K562 (cell line): ENCODE results near the gene BNC2. TPM values are rescaled to one million over a fixed set of nuclear protein-coding genes. Genes with fewer than 3 reads are reported as not detected.

Experiments used
- ATAC-seq: fragments of 200-7000 bp; cut with Tn5 transposase; 3 replicates; pipeline ENCODE4 v1.9.1; 2020; ENCODE audit warnings: moderate library complexity
- BruUV-seq: library from RNA; stranded (reverse); fragments of 400-500 nt; replicated peaks from 2 replicates; lab custom pipeline; 2021; lab: Mats Ljungman, UMichigan
- CTCF ChIA-PET: fragments of 300-600 bp; formaldehyde crosslinking; extraction: SDS; loops from one replicate; lab custom pipeline; 2021; ENCODE audit warnings: low intra/inter-chr PET ratio; lab: Yijun Ruan, JAX
- POLR2A ChIA-PET: fragments of 300-600, 350-650 bp; sonication (Branson Sonifier 250); formaldehyde crosslinking; extraction: SDS; loops from one replicate; lab custom pipeline; 2021; ENCODE audit warnings: antibody characterized with exemption, inconsistent platforms; lab: Yijun Ruan, JAX
- DNase-seq, 4 experiments: peaks; one replicate each; pipeline versions ENCODE4 v3.0.0 to v3.0.0-alpha.2; 2011 to 2018; ENCODE audit warnings: low spot score in 3 of 4, mixed read lengths in 3 of 4; ENCODE audit errors: extremely low read depth in 1 of 4
- FAIRE-seq: peaks from 2 replicates; lab custom pipeline; 2011; peaks lifted over from hg19 to GRCh38; lab: Jason Lieb, UNC
- H2AFZ ChIP-seq: 2 replicates; pipeline ENCODE4 v1.6.0; 2011; ENCODE audit warnings: low read depth, low read length, control low read depth, inconsistent platforms
- H3K27ac ChIP-seq: fragments of 200-600 bp; 3 replicates; pipeline ENCODE4 v1.8.0; 2011; ENCODE audit warnings: low read depth, mild to moderate bottlenecking, control low read depth, inconsistent platforms, low read length, moderate library complexity, mixed read lengths; ENCODE audit errors: extremely low read depth
- H3K27me3 ChIP-seq, 2 experiments: fragments of 300-600 bp in 1 of 2; 2 replicates in 1 of 2; 3 replicates in 1 of 2; pipeline versions ENCODE4 v1.6.0 to v1.8.0; 2011; ENCODE audit warnings: inconsistent platforms in 2 of 2, low read length in 2 of 2, mild to moderate bottlenecking in 1 of 2, mixed read lengths in 1 of 2, moderate library complexity in 1 of 2; ENCODE audit not compliant: control insufficient read depth in 2 of 2, insufficient read depth in 2 of 2
- H3K36me3 ChIP-seq: fragments of 300-600 bp; 3 replicates; pipeline ENCODE4 v1.8.0; 2011; ENCODE audit warnings: mild to moderate bottlenecking, low read length, inconsistent platforms; ENCODE audit not compliant: control insufficient read depth, insufficient read depth
- H3K4me1 ChIP-seq, 2 experiments: fragments of 200-600 bp in 1 of 2; replicated peaks in 1 of 2; 2 replicates in 1 of 2; 3 replicates in 1 of 2; pipeline versions ENCODE4 v1.5.1 to v1.8.0; 2011; ENCODE audit warnings: inconsistent platforms in 2 of 2, low read length in 2 of 2, mild to moderate bottlenecking in 1 of 2, mixed read lengths in 1 of 2, moderate library complexity in 1 of 2; ENCODE audit not compliant: control insufficient read depth in 2 of 2, insufficient read depth in 2 of 2
- H3K4me2 ChIP-seq: 2 replicates; pipeline ENCODE4 v1.6.1; 2011; ENCODE audit warnings: low read length, control low read depth, inconsistent platforms, mixed read lengths; ENCODE audit not compliant: insufficient read depth
- H3K4me3 ChIP-seq: fragments of 200-600 bp; sonication (generic), shearing (Covaris generic); 2 replicates; pipeline ENCODE4 v1.5.1; 2016; ENCODE audit warnings: control low read depth, inconsistent platforms
- H3K79me2 ChIP-seq: fragments of 200-600 bp; 3 replicates; pipeline ENCODE4 v1.8.0; 2011; ENCODE audit warnings: low read length, inconsistent platforms; ENCODE audit not compliant: control insufficient read depth, insufficient read depth
- H3K9ac ChIP-seq, 2 experiments: 2 replicates each; pipeline versions ENCODE4 v1.6.0 to v1.6.1; 2011; ENCODE audit warnings: low read depth in 2 of 2, low read length in 2 of 2, control low read depth in 1 of 2, inconsistent platforms in 1 of 2, mild to moderate bottlenecking in 1 of 2, mixed read lengths in 1 of 2; ENCODE audit not compliant: insufficient read depth in 1 of 2
- H3K9me1 ChIP-seq: one replicate; pipeline ENCODE4 v1.6.0; 2011; ENCODE audit warnings: inconsistent platforms, mild to moderate bottlenecking, low read length, moderate library complexity; ENCODE audit not compliant: control insufficient read depth, insufficient read depth
- H3K9me3 ChIP-seq: replicated peaks from 2 replicates; pipeline ENCODE4 v1.5.1; 2011; ENCODE audit warnings: low read depth, low read length, inconsistent platforms; ENCODE audit not compliant: control insufficient read depth, insufficient read depth
- H4K20me1 ChIP-seq: replicated peaks from 2 replicates; pipeline ENCODE4 v1.6.1; 2011; ENCODE audit warnings: low read length, inconsistent platforms, mixed read lengths; ENCODE audit not compliant: control insufficient read depth, insufficient read depth
- CCAR2 ChIP-seq: fragments of 200-400 bp; formaldehyde crosslinking; IDR thresholded peaks from 2 replicates; pipeline ENCODE4 v1.6.1; 2017; ENCODE audit warnings: mild to moderate bottlenecking, low read depth, low read length
- MED1 ChIP-seq: sonication (generic); formaldehyde crosslinking; IDR thresholded peaks from 2 replicates; pipeline ENCODE4 v1.8.1; 2023; ENCODE audit warnings: missing genetic modification reagents, borderline replicate concordance
- NFIX ChIP-seq: fragments of 250-450 bp; sonication (Bioruptor Pico); IDR thresholded peaks from 2 replicates; pipeline ENCODE4 v1.4.0; 2020; ENCODE audit warnings: low read depth, mild to moderate bottlenecking, moderate library complexity
- NR2F6 ChIP-seq: fragments of 450-650 bp; formaldehyde crosslinking; IDR thresholded peaks from 2 replicates; pipeline ENCODE4 v1.4.0; 2020; ENCODE audit warnings: mild to moderate bottlenecking
- TAF15 ChIP-seq: fragments of 200-400 bp; formaldehyde crosslinking; IDR thresholded peaks from 2 replicates; pipeline ENCODE4 v1.6.1; 2017; ENCODE audit warnings: mild to moderate bottlenecking, low read depth, low read length, moderate library complexity
- TAL1 ChIP-seq: fragments of 450-650 bp; IDR thresholded peaks from 2 replicates; pipeline ENCODE4 v1.6.1; 2016; ENCODE audit warnings: mild to moderate bottlenecking
- U2AF1 ChIP-seq: fragments of 200-400 bp; formaldehyde crosslinking; optimal IDR thresholded peaks from 2 replicates; pipeline ENCODE3; 2017; ENCODE audit warnings: mild to moderate bottlenecking, low read depth, low read length, moderate library complexity
- ZNF140 ChIP-seq: fragments of 250-450 bp; sonication (Bioruptor Pico); IDR thresholded peaks from 2 replicates; pipeline ENCODE4 v1.8.0; 2021; ENCODE audit warnings: moderate library complexity, mild to moderate bottlenecking, inconsistent platforms
- ZNF143 ChIP-seq: sonication (generic); formaldehyde crosslinking; IDR thresholded peaks from 2 replicates; pipeline ENCODE4 v1.9.0; 2022; ENCODE audit warnings: mild to moderate bottlenecking, missing genetic modification reagents
- ZNF445 ChIP-seq: fragments of 250-450 bp; sonication (Bioruptor Pico); IDR thresholded peaks from 2 replicates; pipeline ENCODE4 v1.4.0; 2020; ENCODE audit warnings: low read depth, mild to moderate bottlenecking, moderate library complexity
- ZNF695 ChIP-seq: fragments of 450-650 bp; formaldehyde crosslinking; IDR thresholded peaks from 2 replicates; pipeline ENCODE4 v1.4.0; 2020; ENCODE audit warnings: mild to moderate bottlenecking, moderate library complexity
- WGBS: fragments of 100-300 bp; shearing (Covaris generic); methylation state at CpG from one replicate; pipeline ENCODE4 v1.1.6; 2016; ENCODE audit warnings: low coverage, mixed read lengths; ENCODE audit not compliant: insufficient coverage; ENCODE audit errors: missing lambda C conversion rate; 5-methylcytosine and 5-hydroxymethylcytosine counted together
- in situ Hi-C: fragments of 300-500 bp; cut with MboI; formaldehyde crosslinking; loops from 4 replicates; pipeline ENCODE4 v1.15.0; 2018; ENCODE audit warnings: inconsistent platforms, mixed read lengths
- intact Hi-C: fragments of 100-400 bp; cut with micrococcal nuclease; formaldehyde crosslinking; loops from 2 replicates; pipeline ENCODE4 v1.14.2; 2022
- polyA plus RNA-seq, 8 experiments: library from polyadenylated mRNA; depleted of rRNA in 4 of 8; stranded (reverse) in 5 of 8; unstranded in 3 of 8; fragments of >200 nt; fragmentation: Nextera tagmentation in 2 of 8; fragmentation: Illumina TruSeq in 1 of 8; extraction: Ambion mirVana in 2 of 8; extraction: Trizol in 1 of 8; gene quantifications; 2 replicates each; pipeline versions ENCODE4 v1.2.1 to v1.2.3, GENCODE V29; 2011 to 2014; ENCODE audit warnings: inconsistent platforms in 1 of 8, missing spikeins in 1 of 8
- total RNA-seq, 7 experiments: library from RNA; depleted of rRNA in 6 of 7; stranded (reverse); fragments of >200 nt in 6 of 7; fragmentation: Illumina TruSeq in 2 of 7; extraction: Trizol in 2 of 7; gene quantifications; 2 replicates each; pipeline versions ENCODE4 v1.2.1 to v1.2.3, GENCODE V29; 2011 to 2021; ENCODE audit warnings: low replicate concordance in 1 of 7
- TF ChIP-seq, protein P1 (sequence below): fragments of 250-450 bp; sonication (Bioruptor Pico); IDR thresholded peaks from 2 replicates; pipeline ENCODE4 v1.5.0; 2021; ENCODE audit warnings: mild to moderate bottlenecking, borderline replicate concordance
- TF ChIP-seq, protein P2 (sequence below), 2 experiments: fragments of 450-650 bp in 1 of 2; IDR thresholded peaks; 2 replicates each; pipeline ENCODE4 v1.6.1; 2011 to 2017; ENCODE audit warnings: low read depth in 2 of 2, antibody characterized with exemption in 1 of 2, borderline replicate concordance in 1 of 2, low read length in 1 of 2, mild to moderate bottlenecking in 1 of 2, mixed read lengths in 1 of 2; ENCODE audit not compliant: control insufficient read depth in 1 of 2
- TF ChIP-seq, protein P3 (sequence below), 2 experiments: fragments of 200-800 bp in 1 of 2; sonication (Bioruptor generic) in 1 of 2; sonication (generic) in 1 of 2; formaldehyde crosslinking in 1 of 2; IDR thresholded peaks in 1 of 2; conservative IDR thresholded peaks in 1 of 2; 2 replicates each; pipeline versions ENCODE4 v1.5.0 to v1.6.1; 2016 to 2020; ENCODE audit warnings: missing compliant biosample characterization in 1 of 2, missing genetic modification characterization in 1 of 2, missing genetic modification reagents in 1 of 2

Gene BNC2
- total and polyA plus RNA-seq, 9 of the 15 experiments (the other 6 are each of a cell fraction or from before 2014, with no cell fraction given) = not detected

DNA sequence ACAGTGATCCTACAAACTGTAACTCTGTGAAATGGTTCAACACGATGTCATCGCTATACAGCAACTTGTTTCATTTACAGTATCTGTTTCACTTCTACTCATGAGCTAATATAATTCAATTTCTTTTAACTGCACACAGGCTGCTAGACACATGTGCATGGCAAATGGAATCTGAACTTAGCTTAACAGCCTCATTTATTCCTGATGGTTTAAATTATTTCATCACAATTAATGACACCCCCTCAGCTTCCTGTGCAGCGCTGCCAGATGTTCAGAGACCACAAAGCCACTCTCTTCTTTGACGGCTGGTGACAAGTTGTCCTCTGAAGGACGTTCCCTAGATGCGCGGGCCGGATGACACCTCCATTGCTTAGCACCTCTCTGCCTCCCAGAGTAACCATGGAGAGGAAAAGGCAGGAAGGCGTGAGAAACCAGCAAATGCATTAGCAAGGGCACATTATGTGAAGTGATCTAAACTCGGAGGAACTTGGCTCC, 191.1 kb downstream of the BNC2 start (continued):
- TF ChIP-seq, protein P1, sequence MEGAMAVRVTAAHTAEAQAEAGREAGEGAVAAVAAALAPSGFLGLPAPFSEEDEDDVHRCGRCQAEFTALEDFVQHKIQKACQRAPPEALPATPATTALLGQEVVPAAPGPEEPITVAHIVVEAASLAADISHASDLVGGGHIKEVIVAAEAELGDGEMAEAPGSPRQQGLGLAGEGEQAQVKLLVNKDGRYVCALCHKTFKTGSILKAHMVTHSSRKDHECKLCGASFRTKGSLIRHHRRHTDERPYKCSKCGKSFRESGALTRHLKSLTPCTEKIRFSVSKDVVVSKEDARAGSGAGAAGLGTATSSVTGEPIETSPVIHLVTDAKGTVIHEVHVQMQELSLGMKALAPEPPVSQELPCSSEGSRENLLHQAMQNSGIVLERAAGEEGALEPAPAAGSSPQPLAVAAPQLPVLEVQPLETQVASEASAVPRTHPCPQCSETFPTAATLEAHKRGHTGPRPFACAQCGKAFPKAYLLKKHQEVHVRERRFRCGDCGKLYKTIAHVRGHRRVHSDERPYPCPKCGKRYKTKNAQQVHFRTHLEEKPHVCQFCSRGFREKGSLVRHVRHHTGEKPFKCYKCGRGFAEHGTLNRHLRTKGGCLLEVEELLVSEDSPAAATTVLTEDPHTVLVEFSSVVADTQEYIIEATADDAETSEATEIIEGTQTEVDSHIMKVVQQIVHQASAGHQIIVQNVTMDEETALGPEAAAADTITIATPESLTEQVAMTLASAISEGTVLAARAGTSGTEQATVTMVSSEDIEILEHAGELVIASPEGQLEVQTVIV (CRISPR knock-in tag) = no peak
- TF ChIP-seq U2AF1 = no peak
- TF ChIP-seq MED1 (CRISPR knock-in tag) = no peak
- TF ChIP-seq TAL1 = no peak
- no peak for TF ChIP-seq TAF15

DNA sequence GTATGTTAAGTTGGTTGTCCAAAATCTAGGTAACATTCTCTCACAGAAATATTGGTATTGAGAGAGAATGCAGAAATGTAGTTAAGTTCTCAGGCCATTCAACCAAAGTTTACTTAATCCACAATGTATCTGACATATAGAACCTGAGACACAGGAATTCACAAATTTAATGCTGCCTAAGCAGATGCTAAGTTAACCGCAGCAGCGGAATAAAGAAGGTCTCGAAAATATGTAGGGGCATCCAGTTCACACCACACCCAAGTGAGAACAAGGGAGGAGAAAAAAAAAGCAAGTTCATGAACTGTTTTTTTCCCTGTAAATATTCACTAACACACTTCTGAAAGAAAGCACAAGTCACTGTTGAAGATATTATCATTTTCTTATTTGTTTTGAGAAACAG, 194.0 kb downstream of the BNC2 start:
- FAIRE-seq = no peak
- H3K27me3 ChIP-seq = no peaks in the 10 kb centered on the region
- no peak overlapping the region for H3K4me3 ChIP-seq
- no peak overlapping the region for H3K4me2 ChIP-seq
- H3K4me1 ChIP-seq = no peaks in the 10 kb centered on the region
- H3K79me2 ChIP-seq = no peaks in the 10 kb centered on the region
- no peaks in the 10 kb centered on the region for H4K20me1 ChIP-seq
- H2AFZ ChIP-seq = no peak overlapping the region
- H3K9ac ChIP-seq = no peak overlapping the region
- H3K27ac ChIP-seq = no peak overlapping the region
- 0% methylated on average over 3 of the region's 3 CpGs for WGBS
- intact Hi-C loops (no loop called here), in situ Hi-C loops (no loop called here)
- no peaks in the 10 kb centered on the region for H3K36me3 ChIP-seq
- no peak for ATAC-seq
- no peak for DNase-seq
- CTCF ChIA-PET = no interaction called here
- BruUV-seq = no TSS peak
- POLR2A ChIA-PET = no interaction called here
- no peaks in the 10 kb centered on the region for H3K9me3 ChIP-seq
- no peaks in the 10 kb centered on the region for H3K9me1 ChIP-seq
- TF ChIP-seq ZNF445 (CRISPR knock-in tag) (no peak), NFIX (CRISPR knock-in tag) (no peak), CCAR2 (no peak), ZNF140 (CRISPR knock-in tag) (no peak), ZNF143 (CRISPR knock-in tag) (no peak), NR2F6 (no peak), ZNF695 (no peak)
- TF ChIP-seq, protein P2, sequence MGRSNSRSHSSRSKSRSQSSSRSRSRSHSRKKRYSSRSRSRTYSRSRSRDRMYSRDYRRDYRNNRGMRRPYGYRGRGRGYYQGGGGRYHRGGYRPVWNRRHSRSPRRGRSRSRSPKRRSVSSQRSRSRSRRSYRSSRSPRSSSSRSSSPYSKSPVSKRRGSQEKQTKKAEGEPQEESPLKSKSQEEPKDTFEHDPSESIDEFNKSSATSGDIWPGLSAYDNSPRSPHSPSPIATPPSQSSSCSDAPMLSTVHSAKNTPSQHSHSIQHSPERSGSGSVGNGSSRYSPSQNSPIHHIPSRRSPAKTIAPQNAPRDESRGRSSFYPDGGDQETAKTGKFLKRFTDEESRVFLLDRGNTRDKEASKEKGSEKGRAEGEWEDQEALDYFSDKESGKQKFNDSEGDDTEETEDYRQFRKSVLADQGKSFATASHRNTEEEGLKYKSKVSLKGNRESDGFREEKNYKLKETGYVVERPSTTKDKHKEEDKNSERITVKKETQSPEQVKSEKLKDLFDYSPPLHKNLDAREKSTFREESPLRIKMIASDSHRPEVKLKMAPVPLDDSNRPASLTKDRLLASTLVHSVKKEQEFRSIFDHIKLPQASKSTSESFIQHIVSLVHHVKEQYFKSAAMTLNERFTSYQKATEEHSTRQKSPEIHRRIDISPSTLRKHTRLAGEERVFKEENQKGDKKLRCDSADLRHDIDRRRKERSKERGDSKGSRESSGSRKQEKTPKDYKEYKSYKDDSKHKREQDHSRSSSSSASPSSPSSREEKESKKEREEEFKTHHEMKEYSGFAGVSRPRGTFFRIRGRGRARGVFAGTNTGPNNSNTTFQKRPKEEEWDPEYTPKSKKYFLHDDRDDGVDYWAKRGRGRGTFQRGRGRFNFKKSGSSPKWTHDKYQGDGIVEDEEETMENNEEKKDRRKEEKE (IDR thresholded peaks at IDR 0.05; ENCODE audit: borderline replicate concordance in 1 of 2, control insufficient read depth in 1 of 2, low read depth in 2 of 2, low read length in 1 of 2) = no peak
- TF ChIP-seq, protein P3, sequence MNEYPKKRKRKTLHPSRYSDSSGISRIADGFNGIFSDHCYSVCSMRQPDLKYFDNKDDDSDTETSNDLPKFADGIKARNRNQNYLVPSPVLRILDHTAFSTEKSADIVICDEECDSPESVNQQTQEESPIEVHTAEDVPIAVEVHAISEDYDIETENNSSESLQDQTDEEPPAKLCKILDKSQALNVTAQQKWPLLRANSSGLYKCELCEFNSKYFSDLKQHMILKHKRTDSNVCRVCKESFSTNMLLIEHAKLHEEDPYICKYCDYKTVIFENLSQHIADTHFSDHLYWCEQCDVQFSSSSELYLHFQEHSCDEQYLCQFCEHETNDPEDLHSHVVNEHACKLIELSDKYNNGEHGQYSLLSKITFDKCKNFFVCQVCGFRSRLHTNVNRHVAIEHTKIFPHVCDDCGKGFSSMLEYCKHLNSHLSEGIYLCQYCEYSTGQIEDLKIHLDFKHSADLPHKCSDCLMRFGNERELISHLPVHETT (CRISPR knock-in tag; conservative IDR thresholded peaks at IDR 0.05 in 1 of 2, IDR thresholded peaks at IDR 0.05 in 1 of 2) = no peak
